ENCODE measurements around the gene TNS2.

The TNS2 gene

GRCh38 chr12:53065470-53065869, 15.6 kb downstream of the TNS2 start:
- CTCF ChIA-PET: interaction anchor here (1.0 to 28.9 kb wide), 34 partner anchors 10 to 287 kb away, joined by 3 to 655 read pairs (median 7); partner anchors contain the start of genes AAAS, CSAD, IGFBP6 and SOAT2
- no peak overlapping the region for H3K4me3 ChIP-seq (ENCODE audit: low read depth, low read length)
- POLR2A ChIA-PET: interaction anchor here (0.9 to 8.2 kb wide), 11 partner anchors 7 to 132 kb away, joined by 3 to 74 read pairs (median 7); partner anchors contain the start of genes IGFBP6, SOAT2, SPRYD3 and ZNF740
- no peak for DNase-seq (ENCODE audit: low read depth, low spot score)
- no peak for TF ChIP-seq CTCF (IDR thresholded peaks at IDR 0.05; ENCODE audit: insufficient read depth, low read length, missing control alignments)

GRCh38 chr12:53065975-53066931, 16.4 kb downstream of the TNS2 start:
- no peak for DNase-seq (ENCODE audit: low read depth, low spot score)
- POLR2A ChIA-PET: interaction anchor here (0.8 to 8.2 kb wide), 11 partner anchors 8 to 131 kb away, joined by 3 to 74 read pairs (median 7); partner anchors contain the start of genes CSAD, IGFBP6, SOAT2 and SPRYD3
- CTCF ChIA-PET: interaction anchor here (0.9 to 28.9 kb wide), 40 partner anchors 11 to 286 kb away, joined by 3 to 655 read pairs (median 6); partner anchors contain the start of genes AAAS, CSAD, IGFBP6 and ITGB7
- no peak overlapping the region for H3K4me3 ChIP-seq (ENCODE audit: low read depth, low read length)
- TF ChIP-seq CTCF (IDR thresholded peaks at IDR 0.05; ENCODE audit: insufficient read depth, low read length, missing control alignments): peak; percentile 85

GRCh38 chr12:53067074-53067992, 17.5 kb downstream of the TNS2 start:
- TF ChIP-seq CTCF (IDR thresholded peaks at IDR 0.05; ENCODE audit: insufficient read depth, low read length, missing control alignments): no peak
- ChIA-PET CTCF (interaction anchor here (0.6 to 28.9 kb wide), 21 partner anchors 10 to 278 kb away, joined by 3 to 655 read pairs (median 17); partner anchors contain the start of genes AAAS, CSAD, IGFBP6 and ITGB7), POLR2A (interaction anchor here (0.6 to 8.2 kb wide), 6 partner anchors 12 to 130 kb away, joined by 3 to 74 read pairs (median 6); partner anchors contain the start of genes CSAD, IGFBP6 and SPRYD3)
- H3K4me3 ChIP-seq (ENCODE audit: low read depth, low read length): no peak overlapping the region
- DNase-seq (ENCODE audit: low read depth, low spot score): no peak

- no peak overlapping the region for H3K4me3 ChIP-seq (ENCODE audit: low read depth, low read length)
- no peak for TF ChIP-seq CTCF (IDR thresholded peaks at IDR 0.05; ENCODE audit: insufficient read depth, low read length, missing control alignments)
- ChIA-PET POLR2A (interaction anchor here (1.1 to 8.2 kb wide), 3 partner anchors 11 to 30 kb away, joined by 3 to 74 read pairs (median 67); partner anchors contain the start of genes IGFBP6 and SPRYD3), CTCF (interaction anchor here (0.6 to 28.9 kb wide), 9 partner anchors 9 to 150 kb away, joined by 3 to 655 read pairs (median 94); partner anchors contain the start of genes IGFBP6, SOAT2, SPRYD3 and TNS2)
- no peak for DNase-seq (ENCODE audit: low read depth, low spot score)
Measured at GRCh38 chr12:53067993-53068770, 18.3 kb downstream of the TNS2 start.

Data from AG04449 (cell line).